Tibial artery (tissue), 4 donors: Measurements from ENCODE around the gene COL4A2.

Source experiments
- DNase-seq, 2 donors: peaks; one replicate each; pipeline ENCODE4 v3.0.0-alpha.2; 2019
- H3K27ac ChIP-seq, 2 donors: fragments of 200-600 bp; sonication (generic) in 1 of 2; 1 replicate in 1 of 2; 2 replicates in 1 of 2; pipeline ENCODE4 v1.5.1; 2018 to 2019; ENCODE audit warnings: mild to moderate bottlenecking in 1 of 2
- H3K27me3 ChIP-seq, 2 donors: fragments of 200-600 bp; sonication (generic) in 1 of 2; one replicate each; pipeline versions ENCODE4 v1.5.1 to v1.6.0; 2016 to 2019
- H3K36me3 ChIP-seq, 3 donors: fragments of 200-600 bp; sonication (generic) in 2 of 3; one replicate each; pipeline ENCODE4 v1.5.1; 2016 to 2019; ENCODE audit warnings: mild to moderate bottlenecking in 2 of 3
- H3K4me1 ChIP-seq, 4 donors: fragments of 200-600 bp; sonication (generic) in 2 of 4; 1 replicate in 3 of 4; 2 replicates in 1 of 4; pipeline ENCODE4 v1.5.1; 2016 to 2019
- H3K4me3 ChIP-seq, 2 donors: fragments of 200-600 bp; sonication (generic) in 1 of 2; 1 replicate in 1 of 2; 2 replicates in 1 of 2; pipeline ENCODE4 v1.5.1; 2018 to 2019; ENCODE audit warnings: mild to moderate bottlenecking in 2 of 2
- H3K9me3 ChIP-seq, 3 donors: fragments of 200-600 bp; sonication (generic) in 1 of 3; one replicate each; pipeline ENCODE4 v1.5.1; 2016 to 2019
- intact Hi-C: fragments of 100-400 bp; cut with DNase I; formaldehyde crosslinking; loops from one replicate; pipeline ENCODE4 v1.15.0; 2023; ENCODE audit warnings: low total_unique reads
- TF ChIP-seq, protein P1 (sequence below), 2 experiments: fragments of 200-600 bp in 1 of 2; fragments of 450-650 bp in 1 of 2; IDR thresholded peaks; one replicate each; pipeline ENCODE4 v1.5.1; 2017 to 2019; ENCODE audit warnings: antibody characterized with exemption in 2 of 2, mild to moderate bottlenecking in 1 of 2, moderate library complexity in 1 of 2

The COL4A2 gene

DNA sequence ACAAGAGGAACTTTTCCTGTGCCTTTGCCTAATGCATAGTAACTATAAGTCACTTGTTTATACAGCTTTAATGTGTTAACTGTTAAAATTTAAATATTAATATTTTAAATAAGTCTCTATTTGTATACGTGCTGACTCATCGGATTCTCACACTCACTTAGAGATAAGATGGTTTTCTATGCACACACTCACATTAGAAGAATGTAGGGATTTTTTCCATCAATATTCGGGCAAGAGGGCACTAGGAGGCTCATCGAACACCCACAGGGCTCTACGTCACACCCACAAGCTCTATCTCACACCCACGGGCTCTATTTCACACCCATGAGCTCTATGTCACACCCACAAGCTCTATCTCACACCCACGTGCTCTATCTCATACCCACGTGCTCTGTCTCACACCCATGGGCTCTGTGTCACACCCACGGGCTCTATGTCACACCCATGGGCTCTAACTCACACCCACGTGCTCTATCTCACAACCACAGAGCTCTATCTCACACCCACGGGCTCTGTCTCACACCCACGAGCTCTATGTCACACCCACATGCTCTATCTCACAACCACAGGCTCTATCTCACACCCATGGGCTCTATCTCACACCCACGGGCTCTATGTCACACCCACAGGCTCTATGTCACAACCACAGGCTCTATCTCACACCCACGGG lies 73.4 kb downstream of the COL4A2 start:
- intact Hi-C loops: no loop called here
- DNase-seq: no peak
- H3K27me3 ChIP-seq: no peaks in the 10 kb centered on the region
- TF ChIP-seq, protein P1, sequence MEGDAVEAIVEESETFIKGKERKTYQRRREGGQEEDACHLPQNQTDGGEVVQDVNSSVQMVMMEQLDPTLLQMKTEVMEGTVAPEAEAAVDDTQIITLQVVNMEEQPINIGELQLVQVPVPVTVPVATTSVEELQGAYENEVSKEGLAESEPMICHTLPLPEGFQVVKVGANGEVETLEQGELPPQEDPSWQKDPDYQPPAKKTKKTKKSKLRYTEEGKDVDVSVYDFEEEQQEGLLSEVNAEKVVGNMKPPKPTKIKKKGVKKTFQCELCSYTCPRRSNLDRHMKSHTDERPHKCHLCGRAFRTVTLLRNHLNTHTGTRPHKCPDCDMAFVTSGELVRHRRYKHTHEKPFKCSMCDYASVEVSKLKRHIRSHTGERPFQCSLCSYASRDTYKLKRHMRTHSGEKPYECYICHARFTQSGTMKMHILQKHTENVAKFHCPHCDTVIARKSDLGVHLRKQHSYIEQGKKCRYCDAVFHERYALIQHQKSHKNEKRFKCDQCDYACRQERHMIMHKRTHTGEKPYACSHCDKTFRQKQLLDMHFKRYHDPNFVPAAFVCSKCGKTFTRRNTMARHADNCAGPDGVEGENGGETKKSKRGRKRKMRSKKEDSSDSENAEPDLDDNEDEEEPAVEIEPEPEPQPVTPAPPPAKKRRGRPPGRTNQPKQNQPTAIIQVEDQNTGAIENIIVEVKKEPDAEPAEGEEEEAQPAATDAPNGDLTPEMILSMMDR (IDR thresholded peaks at IDR 0.05): no peak
- peak overlapping the region; percentile 67 to 81 for H3K27ac ChIP-seq
- no peaks in the 10 kb centered on the region for H3K36me3 ChIP-seq
- no peaks in the 10 kb centered on the region for H3K9me3 ChIP-seq
- H3K4me1 ChIP-seq: peaks cover 0 to 89% (median 48%) of the 10 kb centered on the region in 4 donors
- H3K4me3 ChIP-seq: no peak overlapping the region

DNA sequence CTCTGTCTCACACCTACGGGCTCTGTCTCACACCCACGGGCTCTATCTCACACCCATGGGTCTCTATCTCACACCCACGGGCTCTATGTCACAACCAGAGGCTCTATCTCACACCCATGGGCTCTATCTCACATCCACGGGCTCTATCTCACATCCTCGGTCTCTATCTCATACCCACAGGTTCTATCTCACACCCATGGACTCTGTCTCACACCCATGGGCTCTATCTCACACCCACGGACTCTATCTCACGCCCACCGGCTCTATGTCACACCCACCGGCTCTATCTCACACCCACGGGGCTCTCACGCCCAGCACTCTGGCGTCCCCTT lies 73.9 kb downstream of the COL4A2 start:
- no peaks in the 10 kb centered on the region for H3K9me3 ChIP-seq
- H3K27me3 ChIP-seq: no peaks in the 10 kb centered on the region
- peaks cover 0 to 84% (median 44%) of the 10 kb centered on the region in 4 donors for H3K4me1 ChIP-seq
- no peak overlapping the region for H3K4me3 ChIP-seq
- no peaks in the 10 kb centered on the region for H3K36me3 ChIP-seq
- intact Hi-C loops: no loop called here
- H3K27ac ChIP-seq: peak overlapping the region; percentile 67 to 81
- TF ChIP-seq, protein P1 (IDR thresholded peaks at IDR 0.05): no peak
- no peak for DNase-seq

DNA sequence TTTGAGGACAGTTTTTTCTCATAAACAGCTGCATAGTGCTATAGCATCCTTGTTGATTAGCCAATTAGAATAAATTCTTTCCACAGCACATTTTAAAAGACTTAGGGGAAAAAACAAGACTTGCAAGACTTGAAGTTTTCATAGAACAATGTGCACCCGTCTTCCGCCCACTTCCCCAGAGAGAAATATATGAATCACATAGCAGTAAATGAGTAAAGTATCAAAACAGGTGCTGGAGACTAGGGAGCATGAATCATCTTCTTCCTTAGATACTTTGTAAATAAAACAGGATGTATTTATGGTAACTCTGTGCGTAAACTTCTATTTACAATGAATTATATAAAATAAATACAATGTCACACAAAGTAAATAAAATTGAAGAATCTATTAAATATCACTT lies 75.1 kb downstream of the COL4A2 start:
- TF ChIP-seq, protein P1 (IDR thresholded peaks at IDR 0.05): no peak
- Histone ChIP-seq H3K36me3 (no peaks in the 10 kb centered on the region), H3K9me3 (no peaks in the 10 kb centered on the region), H3K27me3 (no peaks in the 10 kb centered on the region), H3K4me3 (no peak overlapping the region), H3K27ac (peak overlapping the region in 1 of 2 donors; percentile 68), H3K4me1 (peaks cover 0 to 79% (median 36%) of the 10 kb centered on the region in 4 donors)
- DNase-seq: no peak
- intact Hi-C loops: no loop called here

- intact Hi-C loops: no loop called here
- TF ChIP-seq, protein P1 (IDR thresholded peaks at IDR 0.05): no peak
- Histone ChIP-seq H3K36me3 (no peaks in the 10 kb centered on the region), H3K9me3 (no peaks in the 10 kb centered on the region), H3K4me3 (no peak overlapping the region), H3K4me1 (peaks cover 0 to 80% (median 39%) of the 10 kb centered on the region in 4 donors), H3K27me3 (no peaks in the 10 kb centered on the region), H3K27ac (peak overlapping the region; percentile 58 to 68)
- no peak for DNase-seq
These were observed 75.7 kb downstream of the COL4A2 start for GRCh38 chr13:110382830-110383229.

- H3K9me3 ChIP-seq: no peaks in the 10 kb centered on the region
- TF ChIP-seq, protein P1 (IDR thresholded peaks at IDR 0.05): peak in 1 of 2 experiments; percentile 14
- DNase-seq: peak; percentile 60 to 89
- intact Hi-C loops: no loop called here
- H3K27ac ChIP-seq: peak overlapping the region; percentile 86 to 89
- no peaks in the 10 kb centered on the region for H3K36me3 ChIP-seq
- peaks cover 0 to 83% (median 40%) of the 10 kb centered on the region in 4 donors for H3K4me1 ChIP-seq
- H3K27me3 ChIP-seq: no peaks in the 10 kb centered on the region
- peak overlapping the region; percentile 27 to 29 for H3K4me3 ChIP-seq
These were observed 80.5 kb downstream of the COL4A2 start for GRCh38 chr13:110387451-110388107.
